SK-N-SH (cell line): ENCODE measurements around the gene SLC26A11. TPM values are rescaled to one million over a fixed set of nuclear protein-coding genes. Genes with fewer than 3 reads are reported as not detected.

Source experiments
- CTCF ChIA-PET: fragments of 300-600, 350-600 bp; formaldehyde crosslinking; extraction: SDS; loops from one replicate; lab custom pipeline; 2021; lab: Yijun Ruan, JAX
- POLR2A ChIA-PET: fragments of 350-600 bp; sonication (Branson Sonifier 250); formaldehyde crosslinking; extraction: SDS; loops from one replicate; lab custom pipeline; 2020; ENCODE audit warnings: antibody characterized with exemption, inconsistent platforms; lab: Yijun Ruan, JAX
- DNase-seq: peaks from one replicate; pipeline ENCODE4 v3.0.0; 2012
- H2AFZ ChIP-seq: fragments of 200-600 bp; sonication (generic); 2 replicates; pipeline ENCODE4 v1.8.1; 2016; ENCODE audit warnings: antibody characterized with exemption, mild to moderate bottlenecking, low read depth
- H3F3A ChIP-seq: fragments of 200-600 bp; sonication (generic); replicated peaks from 2 replicates; pipeline ENCODE3; 2016; ENCODE audit warnings: antibody characterized with exemption, mild to moderate bottlenecking; ENCODE audit not compliant: insufficient read depth
- H3K27ac ChIP-seq, 2 experiments: fragments of 200-500 bp in 1 of 2; fragments of 200-600 bp in 1 of 2; sonication (Bioruptor generic) in 1 of 2; sonication (generic), shearing (Covaris generic) in 1 of 2; 2 replicates each; pipeline versions ENCODE4 v1.5.1 to v1.6.1; 2014 to 2016; ENCODE audit warnings: low read depth in 2 of 2, inconsistent platforms in 1 of 2, low read length in 1 of 2, mild to moderate bottlenecking in 1 of 2, mixed read lengths in 1 of 2
- H3K27me3 ChIP-seq: fragments of 200-600 bp; sonication (generic), shearing (Covaris generic); 2 replicates; pipeline ENCODE4 v1.6.1; 2016; ENCODE audit warnings: mixed run types; ENCODE audit not compliant: insufficient read depth
- H3K36me3 ChIP-seq, 2 experiments: fragments of 200-500 bp in 1 of 2; fragments of 200-600 bp in 1 of 2; sonication (Bioruptor generic) in 1 of 2; sonication (generic) in 1 of 2; replicated peaks in 1 of 2; 2 replicates each; pipeline versions ENCODE3 to v1.5.1; 2014 to 2016; ENCODE audit warnings: low read length in 1 of 2, mild to moderate bottlenecking in 1 of 2; ENCODE audit not compliant: insufficient read depth in 2 of 2, control insufficient read depth in 1 of 2
- H3K4me1 ChIP-seq, 2 experiments: fragments of 200-500 bp in 1 of 2; fragments of 200-600 bp in 1 of 2; sonication (Bioruptor generic) in 1 of 2; sonication (generic), shearing (Covaris generic) in 1 of 2; 2 replicates each; pipeline versions ENCODE4 v1.5.1 to v1.6.1; 2014 to 2016; ENCODE audit warnings: low read depth in 1 of 2, low read length in 1 of 2, mixed run types in 1 of 2; ENCODE audit not compliant: insufficient read depth in 2 of 2, control insufficient read depth in 1 of 2
- H3K4me2 ChIP-seq: fragments of 200-600 bp; sonication (generic), shearing (Covaris generic); 2 replicates; pipeline ENCODE4 v1.6.1; 2017; ENCODE audit warnings: mixed run types
- H3K4me3 ChIP-seq, 2 experiments: fragments of 200-500 bp in 1 of 2; fragments of 200-600 bp in 1 of 2; sonication (Bioruptor generic) in 1 of 2; sonication (generic), shearing (Covaris generic) in 1 of 2; 2 replicates each; pipeline versions ENCODE4 v1.5.1 to v1.8.1; 2014 to 2016; ENCODE audit warnings: low read depth in 2 of 2, inconsistent platforms in 1 of 2, low read length in 1 of 2, mild to moderate bottlenecking in 1 of 2, mixed read lengths in 1 of 2, moderate library complexity in 1 of 2
- H3K79me2 ChIP-seq: fragments of 200-600 bp; sonication (generic); 2 replicates; pipeline ENCODE4 v1.8.1; 2017; ENCODE audit warnings: mild to moderate bottlenecking; ENCODE audit not compliant: insufficient read depth
- H3K9ac ChIP-seq: fragments of 200-600 bp; sonication (generic); 2 replicates; pipeline ENCODE4 v1.6.1; 2017; ENCODE audit warnings: mixed run types
- H3K9me2 ChIP-seq: fragments of 200-600 bp; sonication (generic); 2 replicates; pipeline ENCODE4 v1.6.1; 2017; ENCODE audit warnings: mixed run types
- H3K9me3 ChIP-seq: fragments of 200-600 bp; sonication (generic); 2 replicates; pipeline ENCODE4 v1.6.1; 2017; ENCODE audit warnings: mixed run types, mild to moderate bottlenecking, moderate library complexity
- H4K20me1 ChIP-seq: fragments of 200-600 bp; sonication (generic); 2 replicates; pipeline ENCODE4 v1.6.1; 2017; ENCODE audit warnings: mild to moderate bottlenecking, mixed run types; ENCODE audit not compliant: insufficient read depth
- CHD2 ChIP-seq: fragments of 150-350 bp; IDR thresholded peaks from 2 replicates; pipeline ENCODE4 v1.6.1; 2018; ENCODE audit warnings: low read length; ENCODE audit not compliant: partially characterized antibody
- EP300 ChIP-seq, 2 experiments: IDR thresholded peaks; 2 replicates each; pipeline versions ENCODE4 v1.4.0 to v1.6.1; 2012; ENCODE audit warnings: borderline replicate concordance in 1 of 2, low read depth in 1 of 2, low read length in 1 of 2
- FOSL2 ChIP-seq: IDR thresholded peaks from 2 replicates; pipeline ENCODE4 v1.4.0; 2012; ENCODE audit warnings: low read depth, mild to moderate bottlenecking, moderate library complexity, borderline replicate concordance
- FOXJ3 ChIP-seq: sonication (generic); formaldehyde crosslinking; IDR thresholded peaks from 2 replicates; pipeline ENCODE4 v1.5.1; 2020; ENCODE audit warnings: mild to moderate bottlenecking, missing genetic modification reagents
- GABPA ChIP-seq: IDR thresholded peaks from 2 replicates; pipeline ENCODE4 v1.4.0; 2012; ENCODE audit warnings: low read depth, mild to moderate bottlenecking
- GATA2 ChIP-seq: sonication (generic); formaldehyde crosslinking; IDR thresholded peaks from 2 replicates; pipeline ENCODE4 v1.5.0; 2020; ENCODE audit warnings: mild to moderate bottlenecking, missing genetic modification reagents
- IRF3 ChIP-seq: fragments of 150-350 bp; IDR thresholded peaks from 2 replicates; pipeline ENCODE4 v1.6.1; 2016; ENCODE audit warnings: mild to moderate bottlenecking, low read depth, low read length
- JUND ChIP-seq: IDR thresholded peaks from 2 replicates; pipeline ENCODE4 v1.4.0; 2012
- MEF2A ChIP-seq: IDR thresholded peaks from 2 replicates; pipeline ENCODE4 v1.4.0; 2012; ENCODE audit warnings: low read depth, borderline replicate concordance
- NFIC ChIP-seq: IDR thresholded peaks from 2 replicates; pipeline ENCODE4 v1.4.0; 2012; ENCODE audit warnings: borderline replicate concordance
- REST ChIP-seq: IDR thresholded peaks from 2 replicates; pipeline ENCODE4 v1.6.1; 2012; ENCODE audit warnings: mild to moderate bottlenecking, low read depth, low read length, moderate library complexity
- SMC3 ChIP-seq: IDR thresholded peaks from 2 replicates; pipeline ENCODE4 v1.6.1; 2012; ENCODE audit warnings: low read depth, low read length, improper control_type of control experiment
- TCF12 ChIP-seq: IDR thresholded peaks from 2 replicates; pipeline ENCODE4 v1.4.0; 2012
- TEAD4 ChIP-seq: IDR thresholded peaks from 2 replicates; pipeline ENCODE4 v1.4.0; 2012; ENCODE audit warnings: mild to moderate bottlenecking, borderline replicate concordance; ENCODE audit not compliant: insufficient read depth
- USF1 ChIP-seq: IDR thresholded peaks from 2 replicates; pipeline ENCODE4 v1.4.0; 2012; ENCODE audit warnings: low read depth, borderline replicate concordance
- YY1 ChIP-seq: IDR thresholded peaks from 2 replicates; pipeline ENCODE4 v1.4.0; 2012; ENCODE audit warnings: low read depth, mild to moderate bottlenecking
- WGBS: methylation state at CpG from one replicate; pipeline ENCODE4 v1.1.6; 2017; ENCODE audit warnings: low lambda C conversion rate; 5-methylcytosine and 5-hydroxymethylcytosine counted together
- polyA plus RNA-seq, 3 experiments: library from polyadenylated mRNA; depleted of rRNA; stranded (reverse); fragments of >200 nt; gene quantifications; 2 replicates each; pipeline ENCODE4 v1.2.3, GENCODE V29; 2012

SLC26A11 gene
- polyA plus RNA-seq, 1 of the 3 experiments (the other 2 are of a cell fraction) = 35.9 TPM

- Histone ChIP-seq H3K27ac (no peak overlapping the region), H4K20me1 (peaks cover 10% of the 10 kb centered on the region; the same call in 1 of the 2 replicates), H2AFZ (no peak overlapping the region), H3K9ac (no peak overlapping the region), H3K4me1 (peaks cover 0 to 7% of the 10 kb centered on the region in 2 experiments; a peak in 1 of 4 replicates), H3K27me3 (no peaks in the 10 kb centered on the region), H3K79me2 (peaks cover 25% of the 10 kb centered on the region; the same call in 1 of the 2 replicates), H3K4me3 (no peak overlapping the region), H3K36me3 (peaks cover 9 to 15% of the 10 kb centered on the region in 2 experiments), H3K9me3 (no peaks in the 10 kb centered on the region), H3K9me2 (no peaks in the 10 kb centered on the region), H3F3A (peaks cover 10% of the 10 kb centered on the region), H3K4me2 (no peak overlapping the region)
- CTCF ChIA-PET = no interaction called here
- no peak for TF ChIP-seq MEF2A
- no peak for TF ChIP-seq FOXJ3 (CRISPR knock-in tag)
- DNase-seq = peak; percentile 20
- POLR2A ChIA-PET = no interaction called here
- 93% methylated on average over 10 of the region's 10 CpGs for WGBS
Measured at GRCh38 chr17:80281516-80281915, 61.3 kb downstream of the SLC26A11 start.

- H3K9me2 ChIP-seq = no peaks in the 10 kb centered on the region
- WGBS = 88% methylated on average over 16 of the region's 19 CpGs
- no peak overlapping the region for H3K9ac ChIP-seq
- peaks cover 0 to 7% of the 10 kb centered on the region in 2 experiments; a peak in 1 of 4 replicates for H3K4me1 ChIP-seq
- ChIA-PET CTCF (interaction anchor here (0.9 kb wide), 1 partner anchor 11 kb away, joined by 3 read pairs; no protein-coding TSS in a partner anchor), POLR2A (no interaction called here)
- H3K36me3 ChIP-seq = peaks cover 13 to 19% of the 10 kb centered on the region in 2 experiments
- peaks cover 7% of the 10 kb centered on the region for H3F3A ChIP-seq
- H3K27me3 ChIP-seq = no peaks in the 10 kb centered on the region
- H3K79me2 ChIP-seq = peaks cover 21% of the 10 kb centered on the region; the same call in 1 of the 2 replicates
- TF ChIP-seq JUND (no peak), REST (no peak), EP300 (IDR thresholded peaks at IDR 0.05; ENCODE audit: borderline replicate concordance in 1 of 2, low read depth in 1 of 2, low read length in 1 of 2) (no peak), FOSL2 (no peak), TEAD4 (no peak), CHD2 (no peak), YY1 (no peak), IRF3 (no peak), NFIC (no peak), GATA2 (no peak), USF1 (no peak), SMC3 (no peak), TCF12 (no peak), GABPA (no peak)
- no peaks in the 10 kb centered on the region for H3K9me3 ChIP-seq
- no peak overlapping the region for H3K4me2 ChIP-seq
- no peak overlapping the region for H3K4me3 ChIP-seq
- peaks cover 8% of the 10 kb centered on the region; the same call in 1 of the 2 replicates for H4K20me1 ChIP-seq
- no peak overlapping the region for H3K27ac ChIP-seq
- no peak for DNase-seq
- H2AFZ ChIP-seq = no peak overlapping the region
Measured at GRCh38 chr17:80283116-80283852, 63.1 kb downstream of the SLC26A11 start.
